Smooth muscle cell (in vitro differentiated cells): Measurements from ENCODE around the gene TXN2. TPM values are rescaled to one million over a fixed set of nuclear protein-coding genes. Genes with fewer than 3 reads are reported as not detected.

Source experiments
- DNase-seq: peaks from one replicate; lab custom pipeline; 2025; ENCODE audit not compliant: unreplicated experiment; lab: John Stamatoyannopoulos, UW
- H2AFZ ChIP-seq: fragments of 200-600 bp; sonication (generic); 2 replicates; pipeline ENCODE4 v1.6.0; 2016; ENCODE audit warnings: antibody characterized with exemption, low read depth, mild to moderate bottlenecking
- H3F3A ChIP-seq: fragments of 200-600 bp; sonication (generic); 2 replicates; pipeline ENCODE4 v1.6.0; 2017; ENCODE audit warnings: antibody characterized with exemption, low read depth
- H3K27ac ChIP-seq: fragments of 200-600 bp; sonication (generic); 2 replicates; pipeline ENCODE4 v1.5.1; 2016; ENCODE audit warnings: low read depth, mild to moderate bottlenecking
- H3K27me3 ChIP-seq: fragments of 200-600 bp; sonication (generic); 2 replicates; pipeline ENCODE4 v1.6.1; 2016; ENCODE audit warnings: low read depth, mild to moderate bottlenecking
- H3K36me3 ChIP-seq: fragments of 200-600 bp; sonication (generic); 2 replicates; pipeline ENCODE4 v1.5.1; 2016; ENCODE audit warnings: low read depth
- H3K4me1 ChIP-seq: fragments of 200-600 bp; sonication (generic); 2 replicates; pipeline ENCODE4 v1.5.1; 2016; ENCODE audit warnings: low read depth
- H3K4me2 ChIP-seq: fragments of 200-600 bp; sonication (generic); 2 replicates; pipeline ENCODE4 v1.6.0; 2016; ENCODE audit warnings: mild to moderate bottlenecking
- H3K4me3 ChIP-seq: fragments of 200-600 bp; sonication (generic); 2 replicates; pipeline ENCODE4 v1.5.1; 2016; ENCODE audit warnings: mild to moderate bottlenecking
- H3K79me2 ChIP-seq: fragments of 200-600 bp; sonication (generic); 2 replicates; pipeline ENCODE4 v1.6.0; 2016; ENCODE audit warnings: low read depth, mild to moderate bottlenecking
- H3K9ac ChIP-seq: fragments of 200-600 bp; sonication (generic); 2 replicates; pipeline ENCODE4 v1.6.0; 2016; ENCODE audit warnings: low read depth
- H3K9me3 ChIP-seq: fragments of 200-600 bp; sonication (generic); replicated peaks from 2 replicates; pipeline ENCODE4 v1.5.1; 2016; ENCODE audit warnings: low read depth
- H4K20me1 ChIP-seq: fragments of 200-600 bp; sonication (generic); 2 replicates; pipeline ENCODE4 v1.6.0; 2016; ENCODE audit warnings: low read depth
- WGBS: methylation state at CpG from one replicate; pipeline ENCODE4 v1.1.7; 2016; ENCODE audit warnings: low lambda C conversion rate; 5-methylcytosine and 5-hydroxymethylcytosine counted together
- polyA plus RNA-seq: library from polyadenylated mRNA; unstranded; fragments of >200 nt; fragmentation: Nextera tagmentation; extraction: Ambion mirVana; gene quantifications from 2 replicates; pipeline ENCODE4 v1.2.1, GENCODE V29; 2016
- small RNA-seq: library from RNA; depleted of rRNA; stranded (forward); fragments of <200 nt; gene quantifications from one replicate; pipeline ENCODE3, GENCODE V24; 2014
- total RNA-seq: library from RNA; depleted of rRNA; stranded (reverse); fragments of >200 nt; gene quantifications from 2 replicates; pipeline ENCODE4 v1.2.3, GENCODE V29; 2014
- TF ChIP-seq, protein P1 (sequence below): fragments of 200-600 bp; sonication (generic); IDR thresholded peaks from 2 replicates; pipeline ENCODE4 v1.5.1; 2017; ENCODE audit warnings: borderline replicate concordance, mild to moderate bottlenecking, antibody characterized with exemption; ENCODE audit not compliant: insufficient read depth, poor library complexity, severe bottlenecking

The TXN2 gene
- total and polyA plus RNA-seq, 2 experiments from 2014 or later: 17.0 to 97.0 TPM

DNA sequence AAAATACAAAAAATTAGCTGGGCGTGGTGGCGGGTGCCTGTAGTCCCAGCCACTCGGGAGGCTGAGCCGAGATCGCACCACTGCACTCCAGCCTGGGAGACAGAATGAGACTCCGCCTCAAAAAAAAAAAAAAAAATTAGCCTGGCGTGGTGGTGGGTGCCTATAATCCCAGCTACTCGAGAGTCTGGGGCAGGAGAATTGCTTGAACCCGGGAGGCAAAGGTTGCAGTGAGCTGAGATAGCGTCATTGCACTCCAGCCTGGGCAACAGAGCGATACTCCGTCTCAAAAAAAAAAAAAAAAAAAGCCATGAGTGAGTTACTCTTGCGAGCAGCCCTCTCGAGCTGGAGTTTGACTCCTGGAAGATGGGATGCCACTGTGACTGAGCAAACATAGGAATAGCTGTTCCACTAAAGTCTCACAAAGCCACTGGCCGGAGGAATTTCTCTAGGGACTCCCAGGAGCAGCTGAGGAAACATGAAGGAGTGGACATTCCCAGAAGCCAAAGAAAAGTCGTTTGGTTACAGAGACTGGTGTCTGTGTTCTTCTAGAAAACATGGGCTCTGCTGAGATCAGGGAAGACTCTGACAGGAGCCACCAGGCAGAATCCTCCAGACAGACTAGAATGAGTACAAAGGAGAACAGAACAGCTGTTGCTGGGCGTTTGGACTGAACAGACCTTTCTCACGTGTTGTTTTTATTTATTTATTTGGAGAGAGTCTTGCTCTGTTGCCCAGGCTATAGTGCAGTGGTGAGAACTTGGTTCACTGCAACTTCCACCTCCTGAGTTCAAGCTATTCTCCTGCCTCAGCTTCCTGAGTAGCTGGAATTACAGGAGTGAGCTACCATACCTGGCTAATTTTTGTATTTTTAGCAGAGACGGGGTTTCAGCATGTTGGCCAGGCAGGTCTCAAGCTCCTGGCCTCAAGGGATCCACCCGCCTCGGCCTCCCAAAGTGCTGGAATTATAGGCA, 61.2 kb downstream of the TXN2 start:
- H3K4me3 ChIP-seq: peak overlapping the region; percentile 28
- peaks cover 25% of the 10 kb centered on the region for H3F3A ChIP-seq
- no peak for DNase-seq
- H4K20me1 ChIP-seq: no peaks in the 10 kb centered on the region
- H3K9ac ChIP-seq: peak overlapping the region; percentile 20
- H2AFZ ChIP-seq: peak overlapping the region; percentile 39
- H3K9me3 ChIP-seq: no peaks in the 10 kb centered on the region
- 46% methylated on average over 21 of the region's 21 CpGs for WGBS
- H3K36me3 ChIP-seq: no peaks in the 10 kb centered on the region
- H3K4me2 ChIP-seq: peak overlapping the region; percentile 68
- peak overlapping the region; percentile 85 for H3K27ac ChIP-seq
- no peaks in the 10 kb centered on the region for H3K27me3 ChIP-seq
- no peaks in the 10 kb centered on the region for H3K79me2 ChIP-seq
- TF ChIP-seq, protein P1, sequence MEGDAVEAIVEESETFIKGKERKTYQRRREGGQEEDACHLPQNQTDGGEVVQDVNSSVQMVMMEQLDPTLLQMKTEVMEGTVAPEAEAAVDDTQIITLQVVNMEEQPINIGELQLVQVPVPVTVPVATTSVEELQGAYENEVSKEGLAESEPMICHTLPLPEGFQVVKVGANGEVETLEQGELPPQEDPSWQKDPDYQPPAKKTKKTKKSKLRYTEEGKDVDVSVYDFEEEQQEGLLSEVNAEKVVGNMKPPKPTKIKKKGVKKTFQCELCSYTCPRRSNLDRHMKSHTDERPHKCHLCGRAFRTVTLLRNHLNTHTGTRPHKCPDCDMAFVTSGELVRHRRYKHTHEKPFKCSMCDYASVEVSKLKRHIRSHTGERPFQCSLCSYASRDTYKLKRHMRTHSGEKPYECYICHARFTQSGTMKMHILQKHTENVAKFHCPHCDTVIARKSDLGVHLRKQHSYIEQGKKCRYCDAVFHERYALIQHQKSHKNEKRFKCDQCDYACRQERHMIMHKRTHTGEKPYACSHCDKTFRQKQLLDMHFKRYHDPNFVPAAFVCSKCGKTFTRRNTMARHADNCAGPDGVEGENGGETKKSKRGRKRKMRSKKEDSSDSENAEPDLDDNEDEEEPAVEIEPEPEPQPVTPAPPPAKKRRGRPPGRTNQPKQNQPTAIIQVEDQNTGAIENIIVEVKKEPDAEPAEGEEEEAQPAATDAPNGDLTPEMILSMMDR: no peak
- peaks cover 7% of the 10 kb centered on the region for H3K4me1 ChIP-seq

DNA sequence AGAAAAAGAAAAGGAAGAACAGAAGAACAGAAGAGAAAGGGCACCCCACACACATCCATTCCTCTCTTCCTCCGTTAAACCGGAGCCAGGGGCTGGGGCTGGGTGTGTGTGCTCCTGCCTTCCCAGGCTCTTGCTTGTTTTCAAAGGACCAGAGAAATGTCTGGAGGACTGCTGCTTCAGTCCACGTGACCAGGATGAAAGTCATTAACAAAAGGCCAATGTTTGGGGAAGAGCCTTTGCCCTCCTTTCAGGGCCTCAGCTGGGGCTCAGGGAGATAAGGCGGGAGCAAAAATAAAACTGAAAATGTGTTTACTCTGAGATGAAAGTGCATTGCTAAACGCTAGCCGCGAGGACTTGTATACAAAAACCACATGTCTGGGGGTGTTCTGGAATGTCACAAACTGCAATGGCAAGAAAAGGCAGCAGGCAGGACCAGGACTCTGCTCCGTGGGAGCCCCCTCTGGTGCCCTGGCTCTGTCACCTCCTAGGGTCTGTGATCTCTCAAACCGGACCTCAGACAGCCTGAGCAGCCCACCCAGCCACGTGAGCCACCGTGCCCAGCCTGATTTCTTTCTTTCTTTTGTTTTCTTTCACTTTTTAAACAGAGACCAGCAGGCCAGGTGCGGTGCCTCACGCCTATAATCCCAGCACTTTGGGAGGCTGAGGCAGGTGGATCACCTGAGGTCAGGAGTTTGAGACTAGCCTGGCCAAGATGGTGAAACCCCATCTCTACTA, 62.1 kb downstream of the TXN2 start:
- TF ChIP-seq, protein P1: no peak
- peaks cover 25% of the 10 kb centered on the region for H3F3A ChIP-seq
- H3K36me3 ChIP-seq: no peaks in the 10 kb centered on the region
- no peaks in the 10 kb centered on the region for H4K20me1 ChIP-seq
- H3K9me3 ChIP-seq: no peaks in the 10 kb centered on the region
- H2AFZ ChIP-seq: no peak overlapping the region
- H3K79me2 ChIP-seq: no peaks in the 10 kb centered on the region
- WGBS: 15% methylated on average over 13 of the region's 13 CpGs
- no peak overlapping the region for H3K9ac ChIP-seq
- H3K27me3 ChIP-seq: no peaks in the 10 kb centered on the region
- peak overlapping the region; percentile 68 for H3K4me2 ChIP-seq
- peak overlapping the region; percentile 28 for H3K4me3 ChIP-seq
- DNase-seq: no peak
- peaks cover 7% of the 10 kb centered on the region for H3K4me1 ChIP-seq
- H3K27ac ChIP-seq: peak overlapping the region; percentile 85

DNA sequence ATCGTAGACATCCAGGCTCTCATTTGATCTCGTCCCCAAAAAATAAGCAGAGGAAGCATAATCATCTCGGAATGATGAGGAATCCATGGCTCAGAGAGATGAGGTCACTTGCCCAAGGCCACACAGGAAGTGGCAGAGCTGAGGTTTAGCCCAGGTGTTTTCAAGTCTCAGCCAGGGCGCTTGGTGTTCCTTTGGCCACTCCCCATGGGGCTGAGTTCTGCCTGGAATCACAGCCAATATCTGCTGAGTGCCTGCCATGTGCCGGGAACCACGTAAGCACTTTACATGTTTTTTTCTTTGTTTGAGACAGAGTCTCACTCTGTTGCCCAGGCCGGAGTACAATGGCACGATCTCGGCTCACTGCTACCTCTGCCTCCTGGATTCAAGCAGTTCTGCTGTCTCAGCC, 64.2 kb downstream of the TXN2 start:
- H3K79me2 ChIP-seq: no peaks in the 10 kb centered on the region
- H3K27ac ChIP-seq: peak overlapping the region; percentile 62
- DNase-seq: no peak
- H3K9me3 ChIP-seq: no peaks in the 10 kb centered on the region
- H3K4me2 ChIP-seq: no peak overlapping the region
- TF ChIP-seq, protein P1: no peak
- H3F3A ChIP-seq: peaks cover 22% of the 10 kb centered on the region
- H3K36me3 ChIP-seq: no peaks in the 10 kb centered on the region
- no peaks in the 10 kb centered on the region for H4K20me1 ChIP-seq
- H3K9ac ChIP-seq: no peak overlapping the region
- no peak overlapping the region for H3K4me3 ChIP-seq
- 66% methylated on average over 9 of the region's 9 CpGs for WGBS
- peak overlapping the region; percentile 62 for H2AFZ ChIP-seq
- H3K27me3 ChIP-seq: no peaks in the 10 kb centered on the region
- H3K4me1 ChIP-seq: peaks cover 7% of the 10 kb centered on the region

Small RNA genes within 50 kb of the gene (small RNA-seq; reads per million reads assigned to genes)
- gene RF00019: not detected

Other genes with a start within 250 kb of the TXN2 start
- 12.2 and 14.7 TPM in 2 replicates for gene APOL2, start 242.1 kb downstream of the TXN2 start, total RNA-seq
- 8.0 and 9.2 TPM in 2 replicates for gene APOL2, start 242.1 kb downstream of the TXN2 start, polyA plus RNA-seq
- gene APOL1, start 228.5 kb downstream of the TXN2 start, total RNA-seq: not detected in 2 replicates
- 0.62 and 4.9 TPM in 2 replicates for gene APOL1, start 228.5 kb downstream of the TXN2 start, polyA plus RNA-seq
- 350 and 378 TPM in 2 replicates for gene MYH9, start 93.7 kb downstream of the TXN2 start, total RNA-seq
- gene MYH9, start 93.7 kb downstream of the TXN2 start, polyA plus RNA-seq: 361 and 382 TPM in 2 replicates
- 2.8 and 3.1 TPM in 2 replicates for gene FOXRED2, start 25.4 kb upstream of the TXN2 start, total RNA-seq
- gene FOXRED2, start 25.4 kb upstream of the TXN2 start, polyA plus RNA-seq: 4.2 and 5.2 TPM in 2 replicates
- gene EIF3D, start 47.5 kb upstream of the TXN2 start, total RNA-seq: 258 and 323 TPM in 2 replicates
- 82.7 and 101 TPM in 2 replicates for gene EIF3D, start 47.5 kb upstream of the TXN2 start, polyA plus RNA-seq
- gene CACNG2, start 222.1 kb upstream of the TXN2 start, total RNA-seq: not detected in 2 replicates
- gene CACNG2, start 222.1 kb upstream of the TXN2 start, polyA plus RNA-seq: not detected in 2 replicates